ENCODE measurements around the gene NGFR. TPM values are rescaled to one million over a fixed set of nuclear protein-coding genes. Genes with fewer than 3 reads are reported as not detected.

Gene NGFR
- total RNA-seq, 4 donors from 2014 or later = 3.0 to 40.5 (median 19.1) TPM

GRCh38 chr17:49487183-49487582, 7.9 kb upstream of the NGFR start:
- no peak for DNase-seq (ENCODE audit: low spot score in 2 of 2)
- TF ChIP-seq CTCF (IDR thresholded peaks at IDR 0.05) (no peak), POLR2A (IDR thresholded peaks at IDR 0.05) (no peak)
- H3K4me3 ChIP-seq (ENCODE audit: low read depth, poor library complexity, severe bottlenecking) = no peak overlapping the region
- WGBS, 2 donors = 76 to 78% methylated on average over 8 of the region's 8 CpGs
- intact Hi-C loops (cut with DNase I; ENCODE audit: low total_unique reads) = no loop called here

GRCh38 chr17:49488612-49489011, 6.5 kb upstream of the NGFR start:
- TF ChIP-seq CTCF (IDR thresholded peaks at IDR 0.05) (no peak), POLR2A (IDR thresholded peaks at IDR 0.05) (no peak)
- intact Hi-C loops (cut with DNase I; ENCODE audit: low total_unique reads) = no loop called here
- no peak overlapping the region for H3K4me3 ChIP-seq (ENCODE audit: low read depth, poor library complexity, severe bottlenecking)
- DNase-seq (ENCODE audit: low spot score in 2 of 2) = no peak
- WGBS, 2 donors = 80 to 85% methylated on average over 8 of the region's 8 CpGs

- TF ChIP-seq CTCF (IDR thresholded peaks at IDR 0.05) (no peak), POLR2A (IDR thresholded peaks at IDR 0.05) (no peak)
- 94 to 96% methylated on average over 4 of the region's 4 CpGs for WGBS, 2 donors
- intact Hi-C loops (cut with DNase I; ENCODE audit: low total_unique reads) = no loop called here
- DNase-seq (ENCODE audit: low spot score in 2 of 2) = no peak
- H3K4me3 ChIP-seq (ENCODE audit: low read depth, poor library complexity, severe bottlenecking) = no peak overlapping the region
These were observed 5.7 kb upstream of the NGFR start for GRCh38 chr17:49489348-49489747.

GRCh38 chr17:49490276-49490675, 4.8 kb upstream of the NGFR start:
- intact Hi-C loops (cut with DNase I; ENCODE audit: low total_unique reads) = loop anchor here (5.0 to 10.0 kb wide), 2 partner anchors 55 to 1383 kb away; partner anchors contain the start of gene SNX11
- no peak for TF ChIP-seq POLR2A (IDR thresholded peaks at IDR 0.05)
- TF ChIP-seq CTCF (IDR thresholded peaks at IDR 0.05) = no peak
- 69 to 81% methylated on average over 6 of the region's 6 CpGs for WGBS, 2 donors
- no peak overlapping the region for H3K4me3 ChIP-seq (ENCODE audit: low read depth, poor library complexity, severe bottlenecking)
- DNase-seq (ENCODE audit: low spot score in 2 of 2) = no peak

- intact Hi-C loops (cut with DNase I; ENCODE audit: low total_unique reads) = loop anchor here (5.0 to 10.0 kb wide), 2 partner anchors 56 to 1384 kb away; partner anchors contain the start of gene SNX11
- H3K4me3 ChIP-seq (ENCODE audit: low read depth, poor library complexity, severe bottlenecking) = no peak overlapping the region
- TF ChIP-seq POLR2A (IDR thresholded peaks at IDR 0.05) = no peak
- no peak for TF ChIP-seq CTCF (IDR thresholded peaks at IDR 0.05)
- 43 to 62% methylated on average over 5 of the region's 5 CpGs for WGBS, 2 donors
- no peak for DNase-seq (ENCODE audit: low spot score in 2 of 2)
These were observed 3.8 kb upstream of the NGFR start for GRCh38 chr17:49491192-49491769.

Measured in lower leg skin (tissue), 4 donors.